BE2C (cell line): ENCODE data around the gene CLTC.

Experiments
- DNase-seq: peaks from one replicate; pipeline ENCODE4 v3.0.0-alpha.2; 2020
- H3K27me3 ChIP-seq: fragments of 250-450 bp; sonication (Bioruptor Pico); 2 replicates; pipeline ENCODE4 v1.5.1; 2020; ENCODE audit warnings: mild to moderate bottlenecking
- H3K36me3 ChIP-seq: fragments of 250-450 bp; sonication (Bioruptor Pico); 2 replicates; pipeline ENCODE4 v1.5.1; 2020; ENCODE audit warnings: mild to moderate bottlenecking
- H3K4me1 ChIP-seq: fragments of 250-450 bp; sonication (Bioruptor Pico); 2 replicates; pipeline ENCODE4 v1.5.1; 2020
- H3K4me3 ChIP-seq: 2 replicates; pipeline ENCODE4 v1.5.1; 2011; ENCODE audit warnings: low read depth, low read length
- H3K9me3 ChIP-seq: fragments of 250-450 bp; sonication (Bioruptor Pico); 2 replicates; pipeline ENCODE4 v1.5.1; 2020
- CTCF ChIP-seq: IDR thresholded peaks from 2 replicates; pipeline ENCODE4 v1.5.1; 2012; ENCODE audit warnings: mild to moderate bottlenecking, low read depth, low read length

The CLTC gene

GRCh38 chr17:59637611-59638310, 18.1 kb downstream of the CLTC start:
- Histone ChIP-seq H3K4me1 (peaks cover 3% of the 10 kb centered on the region; the same call in 1 of the 2 replicates), H3K36me3 (peaks cover 9% of the 10 kb centered on the region), H3K4me3 (no peak overlapping the region), H3K27me3 (no peaks in the 10 kb centered on the region), H3K9me3 (no peaks in the 10 kb centered on the region)
- no peak for DNase-seq
- TF ChIP-seq CTCF: no peak

- H3K4me1 ChIP-seq: peaks cover 3% of the 10 kb centered on the region; the same call in 1 of the 2 replicates
- peaks cover 9% of the 10 kb centered on the region for H3K36me3 ChIP-seq
- H3K4me3 ChIP-seq: no peak overlapping the region
- no peaks in the 10 kb centered on the region for H3K9me3 ChIP-seq
- no peaks in the 10 kb centered on the region for H3K27me3 ChIP-seq
- TF ChIP-seq CTCF: no peak
- DNase-seq: no peak
Observed at GRCh38 chr17:59638553-59638952, 18.9 kb downstream of the CLTC start.

GRCh38 chr17:59641799-59642484, 22.2 kb downstream of the CLTC start:
- no peak overlapping the region for H3K4me3 ChIP-seq
- no peak for TF ChIP-seq CTCF
- no peaks in the 10 kb centered on the region for H3K9me3 ChIP-seq
- H3K27me3 ChIP-seq: no peaks in the 10 kb centered on the region
- H3K36me3 ChIP-seq: peaks cover 28% of the 10 kb centered on the region
- H3K4me1 ChIP-seq: no peaks in the 10 kb centered on the region
- DNase-seq: no peak

- H3K9me3 ChIP-seq: no peaks in the 10 kb centered on the region
- H3K4me3 ChIP-seq: no peak overlapping the region
- DNase-seq: no peak
- no peaks in the 10 kb centered on the region for H3K4me1 ChIP-seq
- H3K27me3 ChIP-seq: no peaks in the 10 kb centered on the region
- peaks cover 34% of the 10 kb centered on the region for H3K36me3 ChIP-seq
- no peak for TF ChIP-seq CTCF
Observed at GRCh38 chr17:59642565-59642964, 22.9 kb downstream of the CLTC start.

- Histone ChIP-seq H3K36me3 (peaks cover 43% of the 10 kb centered on the region), H3K9me3 (no peaks in the 10 kb centered on the region), H3K4me3 (no peak overlapping the region), H3K27me3 (no peaks in the 10 kb centered on the region), H3K4me1 (no peaks in the 10 kb centered on the region)
- no peak for DNase-seq
- TF ChIP-seq CTCF: no peak
Observed at GRCh38 chr17:59643159-59644140, 23.8 kb downstream of the CLTC start.
